GM12873 (cell line): ENCODE results near the gene PLCE1.

Experiments
- TF ChIP-seq, protein P1 (sequence below): IDR thresholded peaks from 2 replicates; pipeline ENCODE4 v1.5.1; 2012; ENCODE audit warnings: low read depth, mild to moderate bottlenecking, moderate library complexity, low read length, control low read depth; ENCODE audit not compliant: insufficient read depth; ENCODE audit errors: missing control alignments

The PLCE1 gene

DNA sequence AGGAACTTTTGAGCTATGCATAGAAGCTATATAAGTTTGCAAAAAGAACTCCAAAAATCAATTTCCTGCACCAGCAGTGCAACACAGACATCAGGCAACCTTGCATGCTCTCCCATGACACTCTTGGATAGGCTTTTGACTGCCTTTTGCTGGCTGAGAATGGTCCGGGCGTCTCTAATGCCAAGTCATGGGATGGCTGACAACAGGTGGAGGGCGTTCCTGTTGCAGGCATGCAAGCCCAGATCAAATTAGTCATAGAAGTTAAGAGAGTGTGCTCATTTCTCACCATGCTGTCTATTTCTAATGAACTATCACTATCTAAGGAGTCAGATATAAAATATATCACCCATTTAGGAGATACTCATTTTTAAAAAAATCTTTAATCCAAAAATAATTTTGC, 8.4 kb downstream of the PLCE1 start:
- TF ChIP-seq, protein P1, sequence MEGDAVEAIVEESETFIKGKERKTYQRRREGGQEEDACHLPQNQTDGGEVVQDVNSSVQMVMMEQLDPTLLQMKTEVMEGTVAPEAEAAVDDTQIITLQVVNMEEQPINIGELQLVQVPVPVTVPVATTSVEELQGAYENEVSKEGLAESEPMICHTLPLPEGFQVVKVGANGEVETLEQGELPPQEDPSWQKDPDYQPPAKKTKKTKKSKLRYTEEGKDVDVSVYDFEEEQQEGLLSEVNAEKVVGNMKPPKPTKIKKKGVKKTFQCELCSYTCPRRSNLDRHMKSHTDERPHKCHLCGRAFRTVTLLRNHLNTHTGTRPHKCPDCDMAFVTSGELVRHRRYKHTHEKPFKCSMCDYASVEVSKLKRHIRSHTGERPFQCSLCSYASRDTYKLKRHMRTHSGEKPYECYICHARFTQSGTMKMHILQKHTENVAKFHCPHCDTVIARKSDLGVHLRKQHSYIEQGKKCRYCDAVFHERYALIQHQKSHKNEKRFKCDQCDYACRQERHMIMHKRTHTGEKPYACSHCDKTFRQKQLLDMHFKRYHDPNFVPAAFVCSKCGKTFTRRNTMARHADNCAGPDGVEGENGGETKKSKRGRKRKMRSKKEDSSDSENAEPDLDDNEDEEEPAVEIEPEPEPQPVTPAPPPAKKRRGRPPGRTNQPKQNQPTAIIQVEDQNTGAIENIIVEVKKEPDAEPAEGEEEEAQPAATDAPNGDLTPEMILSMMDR, result no peak

DNA sequence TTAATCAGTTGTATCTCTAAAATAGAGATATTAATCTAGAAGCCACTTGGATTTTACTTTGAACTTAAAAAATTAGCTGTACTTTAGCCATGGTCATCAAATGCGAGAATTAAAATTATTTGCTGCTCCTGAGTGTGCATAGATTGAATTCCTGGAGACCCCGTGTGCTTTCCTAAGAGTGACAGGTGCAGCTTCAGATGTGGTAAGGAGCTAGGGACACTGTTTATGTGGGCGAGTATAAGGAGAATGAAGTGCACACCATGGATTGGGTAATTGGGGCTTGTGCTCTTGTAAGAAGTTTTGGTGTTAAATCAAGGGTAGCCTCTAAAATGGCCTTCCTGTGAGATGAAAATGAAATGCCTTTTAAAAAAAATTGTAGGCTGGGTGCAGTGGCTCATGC, 9.8 kb downstream of the PLCE1 start:
- TF ChIP-seq, protein P1, result no peak

DNA sequence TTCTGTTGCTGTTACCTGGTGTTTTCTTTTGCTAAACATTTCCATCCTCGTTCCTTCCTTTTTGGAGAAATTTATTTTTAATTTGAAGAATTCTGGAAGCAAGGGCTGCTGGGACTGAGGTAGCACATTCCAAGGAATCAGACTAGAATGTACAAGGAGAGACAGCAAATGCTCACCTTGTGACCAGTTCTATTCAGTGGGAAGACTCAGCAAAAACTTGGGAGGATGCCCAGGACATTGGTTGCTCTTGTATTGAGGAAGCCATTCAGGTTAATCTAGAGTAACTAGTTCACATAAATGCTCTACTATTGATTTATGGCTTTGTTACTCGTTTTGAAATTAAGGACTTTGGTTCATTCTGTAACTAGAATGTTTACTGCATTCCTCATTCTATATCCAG, 11.3 kb downstream of the PLCE1 start:
- TF ChIP-seq, protein P1, result no peak

DNA sequence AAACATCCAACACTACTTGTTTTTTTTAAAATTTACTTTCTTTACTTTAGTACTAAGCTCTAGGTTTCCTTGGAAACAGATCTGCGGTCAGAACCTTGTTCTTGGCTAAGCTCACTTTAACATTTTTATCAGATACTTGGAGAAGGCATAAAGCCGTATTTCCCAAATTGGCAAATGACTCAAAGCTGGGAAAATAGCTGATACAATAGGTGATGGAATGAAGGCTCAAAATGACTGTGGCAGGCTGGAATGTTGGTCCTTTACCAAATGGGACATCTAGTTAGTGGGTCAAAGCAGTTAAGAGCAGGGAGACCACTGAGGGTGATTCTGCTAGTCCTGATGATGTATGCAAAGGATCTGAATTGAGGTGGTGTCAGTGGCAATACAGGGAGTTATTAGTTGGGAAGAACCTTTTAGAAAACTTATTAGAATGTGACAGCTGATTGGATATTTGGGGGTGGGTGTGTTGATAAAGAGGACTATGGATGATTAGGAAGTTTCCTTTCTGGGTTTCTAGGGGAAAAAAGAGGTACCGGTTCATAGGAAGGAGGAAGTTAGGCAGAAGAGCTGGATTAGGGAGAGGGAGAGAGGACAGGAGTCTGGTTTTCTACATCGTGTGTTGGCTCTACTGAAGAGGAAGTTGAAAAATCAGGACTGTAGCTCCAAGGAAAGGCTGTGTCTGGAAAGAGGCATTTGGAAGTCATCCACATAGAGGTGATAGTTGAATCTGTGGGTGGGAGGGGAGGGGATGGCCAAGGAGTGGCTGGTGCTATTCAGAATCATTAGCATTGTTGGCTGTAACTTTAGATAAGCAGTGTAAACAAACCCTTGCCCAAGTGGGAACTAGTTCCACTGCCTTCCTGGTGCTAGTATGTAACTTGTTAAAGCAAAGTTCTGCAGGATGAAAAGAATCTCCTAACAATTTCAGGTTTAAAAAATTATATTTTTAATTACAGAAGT, 13.1 kb downstream of the PLCE1 start:
- TF ChIP-seq, protein P1, result no peak

DNA sequence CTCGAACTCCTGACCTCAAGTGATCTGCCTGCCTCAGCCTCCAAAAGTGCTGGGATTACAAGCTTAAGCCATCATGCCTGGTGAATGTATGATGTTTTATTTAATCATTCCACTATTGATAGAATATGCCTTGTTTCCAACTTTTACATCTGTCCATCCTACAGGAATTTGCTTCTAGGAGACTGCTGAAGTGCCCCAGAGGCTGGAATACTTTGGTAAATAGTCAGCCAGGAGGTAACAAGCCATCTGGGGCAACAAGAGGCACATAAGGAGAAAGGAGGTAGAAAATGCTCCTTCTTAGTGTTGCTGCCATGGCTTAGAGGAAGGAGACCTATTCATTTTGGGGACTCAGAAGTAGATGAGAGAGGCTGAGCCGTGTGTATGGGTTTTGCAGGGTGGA, 14.8 kb downstream of the PLCE1 start:
- TF ChIP-seq, protein P1, result no peak

DNA sequence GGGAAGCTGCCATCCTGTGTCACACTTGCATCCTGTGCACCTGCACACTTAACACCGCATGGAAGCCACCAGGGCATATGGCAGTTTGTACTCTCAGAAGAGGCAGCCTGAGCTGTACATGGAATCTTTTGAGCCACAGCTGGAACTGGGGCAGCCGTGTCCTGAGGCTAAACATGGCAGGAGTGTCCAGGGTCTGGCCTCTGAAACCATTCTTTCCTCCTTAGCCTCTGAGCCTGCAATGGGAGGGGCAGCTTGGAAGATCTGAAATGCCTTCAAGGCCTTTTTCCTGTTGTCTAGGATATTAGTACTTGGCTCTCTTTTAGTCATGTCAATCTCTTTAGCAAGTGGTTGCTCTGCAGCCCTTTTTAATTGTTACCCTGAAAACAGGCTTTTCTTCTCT, 16.4 kb downstream of the PLCE1 start:
- TF ChIP-seq, protein P1, result no peak

DNA sequence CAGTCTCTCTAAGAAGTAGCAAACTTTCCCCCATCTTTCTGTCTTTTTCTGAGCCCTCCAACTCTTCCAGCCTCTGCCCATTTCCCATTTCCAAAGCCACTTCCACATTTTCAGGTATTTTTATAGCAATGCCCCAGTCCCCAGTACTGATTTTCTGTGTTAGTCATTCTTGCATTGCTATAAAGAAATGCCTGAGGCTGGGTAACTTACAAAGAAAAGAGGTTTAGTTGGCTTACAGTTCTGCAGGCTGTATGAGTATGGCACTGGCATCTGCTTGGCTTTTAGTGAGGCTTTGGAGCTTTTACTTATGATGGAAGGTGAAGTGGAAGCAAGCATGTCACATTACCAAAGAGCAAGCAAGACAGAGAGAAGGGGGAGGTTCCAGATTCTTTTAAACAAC, 17.2 kb downstream of the PLCE1 start:
- TF ChIP-seq, protein P1, result no peak
